HG03280 (cell line): ENCODE results near the gene ARHGEF38.

Experiments
- ATAC-seq: cut with Tn5 transposase; IDR thresholded peaks from one replicate; pipeline ENCODE4 v1.9.1; 2021; ENCODE audit warnings: mild to moderate bottlenecking, moderate library complexity; ENCODE audit not compliant: unreplicated experiment

Gene ARHGEF38, protein sequence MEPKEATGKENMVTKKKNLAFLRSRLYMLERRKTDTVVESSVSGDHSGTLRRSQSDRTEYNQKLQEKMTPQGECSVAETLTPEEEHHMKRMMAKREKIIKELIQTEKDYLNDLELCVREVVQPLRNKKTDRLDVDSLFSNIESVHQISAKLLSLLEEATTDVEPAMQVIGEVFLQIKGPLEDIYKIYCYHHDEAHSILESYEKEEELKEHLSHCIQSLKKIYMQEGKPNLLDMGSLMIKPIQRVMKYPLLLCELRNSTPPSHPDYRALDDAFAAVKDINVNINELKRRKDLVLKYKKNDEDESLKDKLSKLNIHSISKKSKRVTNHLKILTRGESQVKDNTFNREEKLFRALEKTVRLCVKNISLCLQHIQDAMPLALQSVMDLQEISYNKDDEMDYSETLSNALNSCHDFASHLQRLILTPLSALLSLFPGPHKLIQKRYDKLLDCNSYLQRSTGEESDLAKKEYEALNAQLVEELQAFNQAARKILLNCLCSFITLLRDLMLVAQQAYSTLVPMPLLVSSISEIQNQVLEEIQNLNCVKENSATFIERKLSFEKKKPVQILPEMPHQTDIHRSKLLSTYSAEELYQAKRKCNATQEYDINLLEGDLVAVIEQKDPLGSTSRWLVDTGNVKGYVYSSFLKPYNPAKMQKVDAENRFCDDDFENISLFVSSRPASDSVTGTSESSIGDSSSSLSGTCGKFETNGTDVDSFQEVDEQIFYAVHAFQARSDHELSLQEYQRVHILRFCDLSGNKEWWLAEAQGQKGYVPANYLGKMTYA

GRCh38 chr4:105551965-105552746 is at the start of gene ARHGEF38:
Gene ARHGEF38 (plus strand): TSS chr4:105552620. CDS start chr4:105552766, 146 bp downstream.
- no peak for ATAC-seq

DNA sequence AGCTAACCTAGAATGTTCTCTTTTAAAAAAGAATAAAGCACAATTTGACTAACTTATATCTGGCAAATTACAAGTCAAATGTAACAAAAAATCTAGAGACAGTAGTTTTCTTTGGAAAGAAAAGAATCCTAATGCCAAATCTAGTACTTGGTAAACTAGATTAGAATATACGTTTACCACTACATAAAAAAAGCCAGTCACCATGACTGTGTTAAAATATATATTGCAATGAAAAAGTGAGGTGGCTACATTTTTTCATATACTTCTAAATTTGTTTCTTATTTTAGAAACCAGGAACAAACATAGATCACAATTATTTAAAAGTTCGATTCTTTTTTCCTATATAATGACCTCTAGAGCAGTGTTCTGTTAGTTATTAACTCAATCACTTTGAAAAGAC is 48.9 kb upstream of the ARHGEF38 start:
- ATAC-seq: no peak

DNA sequence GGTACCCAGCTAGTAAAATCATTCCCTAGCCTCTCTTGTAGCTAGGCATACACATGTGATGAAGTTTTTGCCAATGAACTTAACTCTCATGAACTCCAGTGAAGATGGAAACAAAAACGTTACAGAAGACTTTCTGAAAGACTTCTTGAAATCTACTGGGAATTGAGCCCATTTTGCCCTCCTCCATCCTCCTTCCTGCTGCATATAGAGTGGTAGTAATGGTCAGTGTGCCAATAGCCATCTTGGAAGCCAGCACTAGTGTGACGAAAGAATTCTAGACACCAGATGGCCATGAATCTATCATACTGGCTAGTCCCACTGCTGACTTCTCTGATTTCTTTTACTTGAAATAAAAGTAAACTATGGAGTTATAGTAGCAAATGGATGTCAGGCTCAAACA is 47.7 kb upstream of the ARHGEF38 start:
- ATAC-seq: no peak

- no peak for ATAC-seq
Measured at GRCh38 chr4:105509291-105509690, 43.1 kb upstream of the ARHGEF38 start.

DNA sequence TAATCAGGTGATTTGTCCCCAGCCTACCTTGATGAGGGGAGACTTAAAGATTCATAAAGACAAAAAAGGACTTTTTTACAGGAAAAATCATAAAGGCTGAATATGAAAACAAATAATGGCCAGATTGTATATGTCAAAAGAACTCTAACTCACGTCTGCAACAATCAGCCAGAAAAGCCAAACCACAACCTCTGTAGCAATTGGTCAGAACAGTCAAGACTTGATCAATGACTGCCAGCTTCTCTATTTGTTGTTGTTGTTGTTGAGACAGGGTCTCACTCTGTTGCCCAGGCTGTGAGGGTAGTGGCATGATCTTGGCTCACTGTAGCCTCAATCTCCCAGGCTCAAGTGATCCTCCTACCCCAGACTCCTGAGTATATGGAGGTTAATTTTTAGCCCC is 42.7 kb upstream of the ARHGEF38 start:
- ATAC-seq: no peak

- no peak for ATAC-seq
Measured at GRCh38 chr4:105510245-105510644, 42.2 kb upstream of the ARHGEF38 start.

GRCh38 chr4:105520819-105521790 is 31.3 kb upstream of the ARHGEF38 start:
- ATAC-seq: peak; percentile 80

GRCh38 chr4:105526656-105527055 is 25.8 kb upstream of the ARHGEF38 start:
- ATAC-seq: no peak

DNA sequence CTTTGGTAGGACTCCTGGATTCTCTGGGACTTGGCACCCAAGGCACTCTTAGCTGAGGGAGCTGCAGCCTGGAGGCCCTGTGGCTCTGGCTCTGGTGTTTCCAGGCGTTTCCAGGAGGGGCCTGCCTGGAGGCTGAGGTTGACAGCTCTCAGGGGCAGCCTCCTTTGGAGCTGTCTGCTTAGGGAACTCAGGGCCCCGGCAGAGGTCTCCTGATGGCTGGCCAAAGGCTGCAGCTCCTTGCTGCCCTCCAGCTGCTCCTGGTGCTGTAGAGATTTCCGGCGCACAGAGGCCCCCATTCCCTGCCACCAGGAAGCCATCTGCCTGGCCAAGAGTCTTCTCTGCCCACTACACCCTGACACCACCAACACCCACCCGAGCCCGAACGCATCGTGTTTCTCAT is 25.3 kb upstream of the ARHGEF38 start:
- no peak for ATAC-seq

- no peak for ATAC-seq
Measured at GRCh38 chr4:105536601-105537000, 15.8 kb upstream of the ARHGEF38 start.

- no peak for ATAC-seq
Measured at GRCh38 chr4:105541420-105541819, 11.0 kb upstream of the ARHGEF38 start.

- no peak for ATAC-seq
Measured at GRCh38 chr4:105542039-105542438, 10.4 kb upstream of the ARHGEF38 start.

GRCh38 chr4:105543346-105543745 is 9.1 kb upstream of the ARHGEF38 start:
- ATAC-seq: no peak

- ATAC-seq: no peak
Measured at GRCh38 chr4:105543881-105544280, 8.5 kb upstream of the ARHGEF38 start.

DNA sequence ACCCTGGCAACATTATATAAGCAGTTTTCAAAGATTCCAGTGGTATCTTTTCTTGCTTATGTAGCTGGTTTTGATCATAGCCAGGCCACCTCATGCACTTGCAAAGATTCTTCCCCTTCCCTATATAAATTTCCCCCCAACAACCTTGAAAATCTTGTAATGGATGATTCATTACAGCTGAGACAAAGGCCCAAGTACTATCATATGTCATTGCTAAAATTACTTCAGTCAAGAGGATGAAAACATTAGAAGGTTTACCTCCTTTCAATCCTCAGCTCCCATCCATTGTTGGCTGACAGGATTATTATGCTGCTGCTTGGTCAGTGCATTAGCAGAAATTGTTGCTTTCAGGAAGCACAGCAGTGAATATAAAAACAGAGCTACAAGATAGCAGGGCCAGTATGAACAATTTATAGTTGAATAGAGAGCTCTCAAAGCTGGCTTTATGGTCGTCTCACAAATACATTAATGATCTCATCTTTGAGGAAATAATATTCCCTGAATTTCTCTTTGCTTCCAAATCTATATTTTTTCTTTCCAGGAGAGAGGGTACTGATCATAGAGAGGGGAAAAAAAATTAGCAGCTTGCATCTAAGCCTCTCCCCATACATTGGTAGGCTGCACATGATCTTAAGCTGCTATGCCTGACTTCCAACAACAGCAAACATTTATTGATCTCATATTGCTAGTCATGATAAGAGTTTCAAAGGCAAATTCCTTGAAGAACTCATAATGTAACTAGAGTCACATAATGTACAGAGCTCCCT is 7.7 kb upstream of the ARHGEF38 start:
- ATAC-seq: no peak

DNA sequence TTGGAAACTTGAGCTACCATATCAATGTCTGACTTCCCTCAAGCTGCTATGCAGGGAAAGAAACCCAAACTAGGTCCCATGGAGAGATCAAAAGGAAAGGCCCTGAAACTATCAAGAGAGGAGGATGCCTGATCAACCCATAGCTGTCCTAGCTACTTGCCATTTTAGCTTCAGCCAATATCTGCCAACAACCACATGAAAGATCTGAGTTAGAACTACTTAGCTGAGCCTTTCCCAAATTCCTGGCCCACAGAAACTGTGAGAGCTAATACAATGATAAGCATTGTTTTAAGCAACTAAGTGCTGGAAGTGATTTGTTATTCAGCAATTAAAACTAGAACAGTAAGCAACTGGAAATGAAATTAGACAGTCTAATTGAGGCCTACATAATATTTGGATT is 6.3 kb upstream of the ARHGEF38 start:
- no peak for ATAC-seq

DNA sequence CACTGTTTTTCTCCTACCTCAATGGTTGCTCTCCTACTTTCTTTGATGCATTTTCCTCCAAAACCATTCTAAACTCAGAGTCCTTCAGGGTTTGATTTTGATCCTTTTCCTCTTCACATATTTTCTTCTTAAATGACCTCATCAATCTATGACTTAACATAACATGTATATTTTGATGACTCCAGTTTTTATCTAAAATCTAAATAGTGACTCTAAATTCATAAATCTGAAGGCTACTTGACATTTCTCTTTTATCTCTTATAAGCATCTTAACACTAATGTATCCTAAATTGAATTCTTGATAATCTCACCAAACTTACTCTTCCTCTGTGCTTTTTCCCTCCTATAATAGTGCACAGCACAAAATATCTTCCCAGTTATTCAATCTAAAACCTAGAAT is 4.7 kb upstream of the ARHGEF38 start:
- ATAC-seq: no peak

DNA sequence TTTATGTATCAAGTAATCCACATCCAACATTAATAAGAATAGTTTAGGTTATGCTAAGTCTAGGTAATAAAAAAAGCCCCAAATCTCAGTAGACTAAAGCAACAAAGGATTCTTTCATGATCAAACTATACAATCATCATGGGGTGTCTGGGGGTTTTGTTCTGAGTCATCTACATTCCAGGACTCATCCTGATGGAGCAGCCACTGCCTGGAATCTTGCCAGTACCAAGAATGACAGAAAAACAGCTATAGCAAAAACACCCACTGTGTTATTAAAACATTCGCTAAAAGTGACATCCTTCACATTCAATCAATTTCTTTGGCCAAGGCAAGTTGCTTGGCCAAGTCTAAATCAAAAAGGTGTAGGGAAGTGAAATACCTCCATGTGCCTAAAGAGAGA is 3.9 kb upstream of the ARHGEF38 start:
- no peak for ATAC-seq

DNA sequence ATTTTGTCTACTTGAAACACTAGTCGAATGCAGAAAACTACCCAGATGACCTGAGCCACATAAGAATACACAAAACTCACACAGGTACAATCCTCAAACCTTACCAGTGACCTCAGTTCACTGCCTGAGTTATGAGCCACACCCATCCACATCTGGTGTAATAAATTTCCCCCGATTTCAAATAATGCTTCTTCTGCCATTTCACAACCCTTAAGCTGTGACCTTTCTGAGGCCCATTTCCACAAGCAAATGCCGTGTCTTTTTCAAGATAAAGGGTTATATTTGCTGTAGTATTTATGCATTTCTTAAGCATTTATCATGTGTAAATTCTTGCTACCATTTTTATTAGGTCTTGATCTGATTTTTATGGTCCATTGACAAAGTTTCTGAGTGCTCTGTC is 1.8 kb upstream of the ARHGEF38 start:
- ATAC-seq: no peak

GRCh38 chr4:105555409-105555808 is 3.0 kb downstream of the ARHGEF38 start:
- ATAC-seq: no peak
